ENCODE measurements around the gene NME4.
"Not testable (repeated sequence)": the region's sequence is repeated elsewhere in the genome, so short reads cannot be mapped to it uniquely, and the experiment has no call there.

Gene NME4

GRCh38 chr16:397135-397661 is at the start of gene NME4:
NME4 (plus strand) TSS chr16:397199; CDS start chr16:397223, 24 bp downstream.
- DNase-seq, result no peak

- no peak for DNase-seq
These were observed 49.8 kb upstream of the NME4 start for GRCh38 chr16:347203-347602.

GRCh38 chr16:348495-348894 is 48.5 kb upstream of the NME4 start:
- DNase-seq, result not testable (repeated sequence)

- DNase-seq, result no peak
These were observed 47.8 kb upstream of the NME4 start for GRCh38 chr16:349211-349610.

- DNase-seq, result no peak
These were observed 46.8 kb upstream of the NME4 start for GRCh38 chr16:350203-350602.

GRCh38 chr16:351804-352520 is 45.0 kb upstream of the NME4 start:
- DNase-seq, result no peak

GRCh38 chr16:352547-353403 is 44.2 kb upstream of the NME4 start, which contains the start of gene AXIN1:
AXIN1 (minus strand) TSS chr16:352723; CDS start chr16:347025, 5,698 bp downstream.
- peak; percentile 100 for DNase-seq

GRCh38 chr16:353404-354290 is 43.4 kb upstream of the NME4 start:
- no peak for DNase-seq

- no peak for DNase-seq
These were observed 42.6 kb upstream of the NME4 start for GRCh38 chr16:354291-354881.

- no peak for DNase-seq
These were observed 42.0 kb upstream of the NME4 start for GRCh38 chr16:354971-355461.

- DNase-seq, result no peak
These were observed 40.3 kb upstream of the NME4 start for GRCh38 chr16:356741-357140.

GRCh38 chr16:359067-359763 is 37.8 kb upstream of the NME4 start:
- no peak for DNase-seq

- DNase-seq, result no peak
These were observed 36.9 kb upstream of the NME4 start for GRCh38 chr16:359871-360697.

- DNase-seq, result no peak
These were observed 36.2 kb upstream of the NME4 start for GRCh38 chr16:360698-361336.

- no peak for DNase-seq
These were observed 35.6 kb upstream of the NME4 start for GRCh38 chr16:361341-361871.

- peak; percentile 86 for DNase-seq
These were observed 34.9 kb upstream of the NME4 start for GRCh38 chr16:361872-362701.

GRCh38 chr16:362702-362999 is 34.3 kb upstream of the NME4 start:
- not testable (repeated sequence) for DNase-seq

GRCh38 chr16:363110-363765 is 33.8 kb upstream of the NME4 start:
- DNase-seq, result no peak

Measured in activated CD8-positive, alpha-beta memory T cell treated with anti-CD3 and anti-CD28 coated beads, Interleukin-2, amount 50 U/mL, for 48 hours (primary cell).